Mesenteric fat pad (tissue), 1 donor: ENCODE measurements around the gene IFITM1. TPM values are rescaled to one million over a fixed set of nuclear protein-coding genes. Genes with fewer than 3 reads are reported as not detected.
A peak's percentile ranks its signal among the peaks of the same experiment; 100 is the strongest.
"Not testable (repeated sequence)": the region's sequence is repeated elsewhere in the genome, so short reads cannot be mapped to it uniquely, and the experiment has no call there.

ENCODE experiments used
- DNase-seq: peaks from one replicate; pipeline ENCODE4 v3.0.0-alpha.2; 2020; ENCODE audit warnings: low spot score
- long read RNA-seq: library from polyadenylated mRNA; unstranded; transcript quantifications from one replicate; pipeline ENCODE4 v2.0.0, GENCODE V29; 2020
- total RNA-seq: library from RNA; stranded (reverse); fragmentation: NEBNext Ultra II Directional; extraction: Animal tissue kit (Norgen Biotek cat#: 25700); gene quantifications from one replicate; pipeline ENCODE4 v1.2.1, GENCODE V29; 2021
- donor health status: DM: yes; HTN: yes; CAD: no.

The IFITM1 gene
- 232 TPM for total RNA-seq
- long read RNA-seq, transcript IFITM1-202 (2 exons, 855 nt), result major isoform, 126 of 135 reads
- long read RNA-seq, partial matches to known transcripts, result 0 of 135 reads
- long read RNA-seq, other reads (novel, unspliced or antisense), result 9 of 135 reads

DNA sequence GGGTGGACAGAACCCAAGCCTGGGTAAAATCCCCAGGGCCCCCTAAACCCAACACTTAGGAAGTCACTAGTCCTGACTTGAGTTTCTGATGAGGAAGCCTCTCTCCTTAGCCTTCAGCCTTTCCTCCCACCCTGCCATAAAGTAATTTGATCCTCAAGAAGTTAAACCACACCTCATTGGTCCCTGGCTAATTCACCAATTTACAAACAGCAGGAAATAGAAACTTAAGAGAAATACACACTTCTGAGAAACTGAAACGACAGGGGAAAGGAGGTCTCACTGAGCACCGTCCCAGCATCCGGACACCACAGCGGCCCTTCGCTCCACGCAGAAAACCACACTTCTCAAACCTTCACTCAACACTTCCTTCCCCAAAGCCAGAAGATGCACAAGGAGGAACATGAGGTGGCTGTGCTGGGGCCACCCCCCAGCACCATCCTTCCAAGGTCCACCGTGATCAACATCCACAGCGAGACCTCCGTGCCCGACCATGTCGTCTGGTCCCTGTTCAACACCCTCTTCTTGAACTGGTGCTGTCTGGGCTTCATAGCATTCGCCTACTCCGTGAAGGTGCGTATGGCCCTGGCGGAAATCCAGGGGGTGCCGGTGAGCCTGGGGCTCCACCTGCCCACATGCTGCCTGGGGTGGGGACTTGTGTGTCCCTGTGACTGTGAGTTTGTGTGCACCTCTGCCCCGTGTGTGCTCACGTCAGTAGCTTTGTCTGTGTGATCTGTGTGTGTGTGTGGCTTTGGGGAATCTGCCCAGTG lies at the start of gene IFITM1:
Gene IFITM1, plus strand, starts transcription at position 254 of the 767 bp plus-strand sequence. Its CDS starts 131 bp downstream, at position 385.
- no peak for DNase-seq

DNA sequence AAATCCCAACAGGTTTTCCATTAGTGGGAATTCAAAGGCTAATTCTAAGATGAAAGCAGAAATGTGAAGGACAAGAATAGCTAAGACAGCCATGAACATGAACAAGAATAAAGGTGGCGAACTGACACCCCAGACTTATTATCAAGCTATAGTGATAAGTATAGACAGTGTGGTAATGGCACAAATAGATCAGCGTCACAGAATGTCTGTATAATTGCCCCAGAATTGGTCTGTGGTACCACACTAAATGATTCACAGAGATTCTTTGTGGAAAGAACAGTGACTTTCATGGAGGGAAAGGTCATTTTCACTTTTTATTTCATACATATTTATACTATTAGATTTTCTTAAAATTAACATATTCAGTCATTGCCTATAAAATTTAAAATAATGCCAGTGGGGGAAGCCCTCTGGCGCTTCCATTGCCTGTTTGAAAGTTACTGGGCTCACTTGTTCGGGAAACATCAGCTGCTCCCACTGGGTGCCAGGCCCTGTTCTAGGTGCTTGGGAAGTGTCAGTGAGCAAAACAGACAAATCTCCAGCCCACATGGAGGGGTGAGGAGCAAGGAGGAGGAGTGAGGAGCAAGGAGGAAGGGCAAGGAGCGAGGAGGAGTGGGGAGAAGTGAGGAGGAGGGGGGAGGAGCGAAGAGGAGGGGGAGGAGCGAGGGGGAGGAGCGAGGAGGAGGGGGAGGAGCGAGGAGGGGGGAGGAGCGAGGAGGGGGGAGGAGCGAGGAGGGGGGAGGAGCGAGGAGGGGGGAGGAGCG lies 47.0 kb upstream of the IFITM1 start:
- no peak for DNase-seq

DNA sequence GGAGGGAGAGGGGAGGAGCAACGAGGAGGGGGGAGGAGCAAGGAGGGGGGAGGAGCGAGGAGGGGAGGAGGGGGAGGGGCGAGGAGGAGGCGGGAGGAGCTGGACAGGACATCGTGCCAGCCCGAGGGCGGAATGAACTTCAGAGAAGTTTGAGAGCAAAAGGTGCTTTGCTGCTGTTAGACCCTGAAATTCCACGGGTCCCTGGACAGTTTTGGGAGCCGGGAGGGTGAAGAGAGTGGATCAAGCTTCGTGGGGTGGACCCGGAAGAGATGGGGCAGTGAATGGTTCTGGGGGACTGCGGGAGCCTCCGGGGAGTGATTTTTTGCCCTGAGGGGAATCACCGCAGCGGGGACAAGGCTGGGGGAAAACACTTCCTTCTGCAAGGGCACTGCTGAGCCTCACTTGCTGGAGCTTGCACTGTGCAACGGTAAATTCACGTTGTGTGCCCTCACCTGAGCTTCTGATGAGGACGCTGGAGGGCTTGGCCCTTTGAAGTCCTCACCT lies 46.3 kb upstream of the IFITM1 start:
- DNase-seq, result no peak

DNA sequence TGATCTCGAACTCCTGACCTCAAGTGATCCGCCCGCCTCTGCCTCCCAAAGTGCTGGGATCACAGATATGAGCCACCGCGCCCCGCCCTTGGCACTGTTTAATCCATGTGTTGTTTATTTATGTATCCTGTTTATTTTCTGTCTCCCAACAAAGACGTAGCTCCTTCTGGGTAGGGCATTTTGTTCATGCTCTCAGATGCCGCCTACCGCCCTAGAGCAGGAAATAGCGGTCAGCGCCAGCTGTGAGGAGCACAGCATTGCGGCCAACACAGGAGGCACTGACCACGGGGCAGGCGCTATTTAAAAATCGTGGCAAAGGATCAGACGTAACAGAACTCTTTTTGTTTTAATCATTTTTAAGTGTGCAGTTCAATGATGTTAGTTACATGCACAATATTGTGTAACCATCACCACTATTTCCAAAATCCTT lies 45.1 kb upstream of the IFITM1 start:
- DNase-seq, result not testable (repeated sequence)

DNA sequence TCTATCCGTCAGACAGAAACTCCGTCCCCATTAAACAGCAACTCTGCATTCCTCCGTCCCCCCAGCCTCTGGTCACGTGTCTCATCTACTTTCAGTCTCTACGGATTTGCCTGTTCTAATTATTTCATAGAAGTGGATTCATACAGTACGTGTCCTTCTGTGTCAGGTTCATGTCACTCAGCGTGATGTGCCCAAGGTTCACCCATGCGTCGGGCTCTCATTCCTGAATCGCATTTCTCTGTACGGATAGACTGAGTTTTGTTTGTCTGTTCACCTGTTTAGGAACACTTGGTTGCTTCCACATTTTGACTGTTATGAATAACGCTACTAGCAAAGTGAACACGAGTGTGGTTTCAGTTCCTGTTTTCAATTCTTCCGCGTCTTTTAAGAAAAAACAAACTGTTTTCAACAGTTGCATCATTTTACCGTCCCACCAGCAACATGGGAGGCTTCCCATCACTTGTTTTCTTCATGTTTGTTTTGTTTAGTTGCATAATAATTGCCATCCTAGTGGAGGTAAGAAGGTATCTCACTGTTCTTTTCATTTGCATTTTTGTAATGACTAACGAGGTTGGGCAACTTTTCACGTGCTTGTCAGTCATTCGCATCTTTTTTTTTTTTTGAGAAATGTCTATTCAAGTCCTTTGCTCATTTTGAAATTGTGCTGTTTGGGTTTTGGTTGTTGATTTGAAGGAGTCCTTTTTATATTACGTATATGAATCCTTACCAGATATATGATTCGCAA lies 44.5 kb upstream of the IFITM1 start:
- DNase-seq, result no peak

DNA sequence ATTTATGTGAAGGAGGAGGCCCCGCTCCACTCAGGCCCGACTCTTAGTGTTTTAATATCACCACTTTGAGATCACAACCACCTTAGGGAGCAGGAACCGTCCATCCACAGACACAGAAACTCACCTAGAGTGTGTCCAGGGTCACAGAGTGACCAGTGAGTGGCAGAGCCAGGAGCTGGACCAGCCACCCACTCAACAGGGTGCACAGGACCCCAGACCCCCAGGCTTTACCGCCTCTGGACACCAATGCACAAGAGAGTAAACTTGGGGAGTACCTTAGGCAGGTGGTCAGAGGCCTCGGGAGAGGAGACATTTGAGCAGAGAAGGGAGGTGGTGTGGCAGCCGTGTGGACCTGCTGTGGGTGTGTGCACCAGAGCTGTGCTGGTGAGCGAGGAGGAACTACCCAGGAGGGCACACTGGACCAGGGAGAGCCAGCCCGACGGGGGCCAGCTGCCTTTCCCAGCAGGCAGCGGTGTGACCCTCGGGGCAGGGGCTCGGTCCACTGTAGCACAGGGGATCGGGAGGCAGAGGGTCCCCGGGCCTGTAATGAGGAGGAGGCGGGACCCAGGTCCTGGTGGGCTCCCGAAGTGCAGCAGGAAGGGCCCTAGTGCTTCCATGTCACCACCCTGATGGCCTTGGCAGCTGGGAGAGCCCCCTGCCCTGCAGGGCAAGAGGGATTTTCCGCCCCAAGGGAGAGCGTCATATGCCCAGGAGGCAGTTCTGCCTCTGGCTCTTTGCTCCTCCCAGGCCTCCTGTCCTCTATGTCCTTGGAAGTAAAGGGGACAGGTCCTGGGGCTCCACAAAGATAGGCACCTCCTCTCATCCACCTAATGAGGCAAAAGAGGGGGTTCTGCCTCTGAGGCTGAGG lies 43.2 kb upstream of the IFITM1 start:
- DNase-seq, result peak; percentile 84

DNA sequence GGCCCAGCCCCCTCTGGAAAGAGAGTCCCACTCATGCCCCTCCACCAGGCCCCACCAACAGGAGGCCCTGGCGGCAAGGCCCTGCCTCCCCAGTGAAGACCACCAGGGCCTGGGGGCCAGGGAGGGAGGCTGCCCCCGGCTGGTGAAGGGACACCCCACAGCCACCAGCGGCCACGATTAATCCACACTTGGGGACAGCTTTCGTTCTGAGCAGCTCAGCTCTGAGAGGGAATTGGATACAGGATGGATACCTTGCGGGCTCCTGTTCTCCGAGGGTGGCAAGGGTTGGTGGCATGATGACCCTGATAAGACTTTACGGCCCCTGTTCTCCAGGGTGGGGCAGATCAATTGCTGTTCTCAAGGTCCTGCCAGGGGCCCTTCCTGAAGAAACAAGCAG lies 42.5 kb upstream of the IFITM1 start:
- peak; percentile 83 for DNase-seq

DNA sequence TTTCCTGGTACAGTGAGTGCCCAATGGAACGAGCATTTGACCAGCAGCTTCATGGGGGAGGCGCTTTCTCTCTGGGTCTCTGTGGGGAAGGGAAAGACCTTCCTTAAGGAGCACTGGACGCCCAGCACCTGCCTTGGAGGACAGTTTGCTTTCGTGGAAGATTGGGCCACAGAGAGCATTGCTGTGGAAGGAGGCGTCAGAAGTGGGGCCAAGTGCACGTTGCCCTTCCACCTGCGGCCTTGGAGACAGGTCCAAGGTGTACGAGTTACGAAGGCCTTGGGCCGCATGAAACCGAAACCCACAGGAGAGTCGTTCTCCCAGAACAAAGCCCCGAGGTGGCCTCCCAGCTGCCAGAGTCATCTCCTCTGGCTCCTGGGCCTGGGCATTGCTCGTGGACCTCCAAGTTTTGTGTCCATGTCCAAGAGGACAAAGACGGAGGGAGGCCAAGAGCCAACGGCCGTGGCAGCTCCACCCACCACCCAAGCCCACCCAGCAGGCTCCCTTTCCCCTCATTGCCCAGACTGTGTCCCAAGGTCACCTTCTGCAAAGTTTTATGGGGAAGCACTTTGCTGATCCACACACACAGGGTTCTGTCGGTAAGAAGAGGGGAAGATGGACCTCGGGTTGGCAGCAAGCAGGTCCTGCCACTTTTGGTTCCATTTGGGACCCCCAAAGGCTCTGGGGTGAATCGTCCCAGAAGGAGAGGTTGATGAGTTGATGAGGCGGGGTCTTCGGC lies 41.5 kb upstream of the IFITM1 start:
- DNase-seq, result no peak

DNA sequence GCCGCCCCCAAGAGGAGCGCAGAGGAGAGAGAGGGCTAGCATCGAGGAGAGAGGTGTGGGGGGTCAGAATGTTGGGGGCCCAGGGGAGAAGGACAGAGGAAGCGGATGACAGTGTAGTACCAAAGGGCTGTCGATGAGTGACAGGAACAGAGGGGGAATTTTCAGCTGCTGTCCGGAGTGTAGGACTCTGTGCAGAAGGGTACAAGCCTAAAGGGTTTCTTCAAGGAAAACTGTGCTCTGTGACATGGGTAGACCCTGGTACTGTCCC lies 41.0 kb upstream of the IFITM1 start:
- peak; percentile 67 for DNase-seq

DNA sequence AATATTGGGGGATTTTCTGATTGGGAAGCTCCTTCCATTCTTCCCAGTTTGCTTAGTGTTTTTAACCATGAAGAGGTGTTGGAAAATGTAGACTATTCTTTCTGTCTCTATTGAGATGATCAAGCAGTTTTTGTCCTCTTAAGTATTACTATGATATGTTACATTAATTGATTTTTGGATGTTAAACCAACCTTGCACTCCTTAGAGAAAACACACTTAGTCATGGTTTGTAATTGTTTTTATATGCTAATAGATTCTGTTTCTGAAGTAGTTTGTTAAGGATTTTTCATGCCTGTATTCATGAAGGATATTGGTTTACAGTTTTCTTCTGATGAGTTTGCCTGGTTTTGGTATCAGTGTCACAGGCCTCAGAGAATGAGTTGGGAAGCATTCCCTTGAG lies 37.6 kb upstream of the IFITM1 start:
- DNase-seq, result no peak

DNA sequence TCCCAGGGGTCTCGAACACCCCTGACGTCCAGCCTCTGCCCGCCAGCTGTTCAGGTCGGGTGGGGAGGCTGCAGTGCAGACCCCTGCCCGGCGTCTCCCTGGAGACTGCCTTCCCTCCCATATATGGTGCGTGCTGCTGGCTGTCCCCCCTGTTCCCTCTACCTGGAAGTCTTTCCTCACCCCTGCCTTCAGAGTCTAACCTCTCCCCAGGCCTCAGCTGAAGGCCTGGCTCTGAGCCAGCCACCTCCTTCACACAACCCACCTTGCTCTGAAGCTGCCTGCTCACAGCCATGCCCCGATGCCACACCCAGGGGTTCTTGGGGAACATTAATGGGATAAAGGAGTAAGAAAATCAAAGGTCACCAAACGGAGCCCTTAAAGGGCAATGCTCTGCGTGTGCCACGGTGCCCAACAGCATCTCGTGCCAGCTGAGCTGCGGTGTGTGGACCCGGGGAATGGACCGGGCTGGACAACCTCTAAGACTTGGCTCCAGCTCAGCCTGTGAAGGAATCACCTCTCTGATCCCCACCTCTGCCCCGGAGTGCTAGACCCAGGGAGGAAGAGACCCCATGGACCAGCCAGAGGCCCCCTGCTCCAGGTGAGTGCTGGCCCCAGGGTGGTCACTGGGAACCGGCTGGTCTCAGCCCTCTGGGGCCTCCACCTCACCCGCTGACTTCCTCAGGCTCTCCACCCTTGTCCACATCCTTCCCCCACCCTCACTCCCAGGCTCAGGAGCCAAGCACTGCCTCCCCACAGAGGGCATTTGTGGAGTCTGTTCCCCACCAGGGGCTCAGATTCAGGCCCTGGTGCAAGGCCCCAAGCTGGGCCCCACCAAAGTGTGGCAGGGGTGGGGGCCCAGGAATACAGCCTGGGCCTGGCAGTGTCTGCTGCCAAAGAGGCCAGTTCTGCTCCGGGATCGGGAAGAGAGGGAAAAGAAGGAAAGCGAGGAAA lies 35.6 kb upstream of the IFITM1 start, which contains the start of gene NLRP6:
Gene NLRP6, plus strand, starts transcription at position 407 of the 951 bp plus-strand sequence. Its CDS starts 163 bp downstream, at position 570.
- peak; percentile 87 for DNase-seq

DNA sequence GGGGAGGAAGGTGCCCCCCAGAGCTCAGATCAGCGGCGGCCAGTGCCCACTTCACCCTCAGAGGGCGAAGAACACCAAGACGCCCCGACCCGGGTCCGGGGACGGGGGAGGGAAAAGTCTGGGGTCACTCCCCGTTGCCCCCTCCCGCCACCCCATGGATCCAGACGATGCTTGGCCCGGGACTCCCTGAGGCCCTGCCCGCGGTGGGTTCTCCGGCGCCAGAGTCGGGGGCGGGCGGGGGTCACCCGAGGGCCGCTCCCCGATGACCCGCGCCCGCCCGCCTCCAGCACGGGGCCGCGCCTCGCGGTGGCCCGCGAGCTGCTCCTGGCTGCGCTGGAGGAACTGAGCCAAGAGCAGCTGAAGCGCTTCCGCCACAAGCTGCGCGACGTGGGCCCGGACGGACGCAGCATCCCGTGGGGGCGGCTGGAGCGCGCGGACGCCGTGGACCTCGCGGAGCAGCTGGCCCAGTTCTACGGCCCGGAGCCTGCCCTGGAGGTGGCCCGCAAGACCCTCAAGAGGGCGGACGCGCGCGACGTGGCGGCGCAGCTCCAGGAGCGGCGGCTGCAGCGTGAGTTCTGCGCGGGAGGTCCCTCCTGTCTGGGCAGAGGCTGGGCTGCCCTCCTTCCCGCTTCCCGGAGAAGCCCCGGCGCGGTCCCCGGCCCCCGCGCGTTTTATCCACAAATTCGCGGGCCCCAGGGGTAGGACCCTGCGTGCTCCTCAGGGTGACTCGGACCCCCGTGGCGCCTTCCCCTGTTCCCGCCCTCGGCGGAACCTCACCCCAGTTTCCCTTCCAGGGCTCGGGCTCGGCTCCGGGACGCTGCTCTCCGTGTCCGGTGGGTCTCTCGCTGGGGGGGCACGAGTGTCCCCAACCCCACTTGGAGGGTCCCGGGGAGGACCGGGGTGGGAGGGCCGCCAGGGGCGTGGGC lies 34.5 kb upstream of the IFITM1 start:
- DNase-seq, result peak; percentile 87

DNA sequence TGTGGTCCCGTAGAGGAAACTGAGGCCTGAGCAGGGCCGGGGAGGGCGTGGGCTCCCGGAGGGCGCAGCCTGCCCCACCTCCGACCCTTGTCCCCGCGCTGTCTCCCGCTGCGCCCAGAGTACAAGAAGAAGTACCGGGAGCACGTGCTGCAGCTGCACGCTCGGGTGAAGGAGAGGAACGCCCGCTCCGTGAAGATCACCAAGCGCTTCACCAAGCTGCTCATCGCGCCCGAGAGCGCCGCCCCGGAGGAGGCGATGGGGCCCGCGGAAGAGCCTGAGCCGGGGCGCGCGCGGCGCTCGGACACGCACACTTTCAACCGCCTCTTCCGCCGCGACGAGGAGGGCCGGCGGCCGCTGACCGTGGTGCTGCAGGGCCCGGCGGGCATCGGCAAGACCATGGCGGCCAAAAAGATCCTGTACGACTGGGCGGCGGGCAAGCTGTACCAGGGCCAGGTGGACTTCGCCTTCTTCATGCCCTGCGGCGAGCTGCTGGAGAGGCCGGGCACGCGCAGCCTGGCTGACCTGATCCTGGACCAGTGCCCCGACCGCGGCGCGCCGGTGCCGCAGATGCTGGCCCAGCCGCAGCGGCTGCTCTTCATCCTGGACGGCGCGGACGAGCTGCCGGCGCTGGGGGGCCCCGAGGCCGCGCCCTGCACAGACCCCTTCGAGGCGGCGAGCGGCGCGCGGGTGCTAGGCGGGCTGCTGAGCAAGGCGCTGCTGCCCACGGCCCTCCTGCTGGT lies 33.7 kb upstream of the IFITM1 start:
- DNase-seq, result peak; percentile 90

DNA sequence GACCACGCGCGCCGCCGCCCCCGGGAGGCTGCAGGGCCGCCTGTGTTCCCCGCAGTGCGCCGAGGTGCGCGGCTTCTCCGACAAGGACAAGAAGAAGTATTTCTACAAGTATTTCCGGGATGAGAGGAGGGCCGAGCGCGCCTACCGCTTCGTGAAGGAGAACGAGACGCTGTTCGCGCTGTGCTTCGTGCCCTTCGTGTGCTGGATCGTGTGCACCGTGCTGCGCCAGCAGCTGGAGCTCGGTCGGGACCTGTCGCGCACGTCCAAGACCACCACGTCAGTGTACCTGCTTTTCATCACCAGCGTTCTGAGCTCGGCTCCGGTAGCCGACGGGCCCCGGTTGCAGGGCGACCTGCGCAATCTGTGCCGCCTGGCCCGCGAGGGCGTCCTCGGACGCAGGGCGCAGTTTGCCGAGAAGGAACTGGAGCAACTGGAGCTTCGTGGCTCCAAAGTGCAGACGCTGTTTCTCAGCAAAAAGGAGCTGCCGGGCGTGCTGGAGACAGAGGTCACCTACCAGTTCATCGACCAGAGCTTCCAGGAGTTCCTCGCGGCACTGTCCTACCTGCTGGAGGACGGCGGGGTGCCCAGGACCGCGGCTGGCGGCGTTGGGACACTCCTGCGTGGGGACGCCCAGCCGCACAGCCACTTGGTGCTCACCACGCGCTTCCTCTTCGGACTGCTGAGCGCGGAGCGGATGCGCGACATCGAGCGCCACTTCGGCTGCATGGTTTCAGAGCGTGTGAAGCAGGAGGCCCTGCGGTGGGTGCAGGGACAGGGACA lies 32.9 kb upstream of the IFITM1 start:
- DNase-seq, result peak; percentile 83

DNA sequence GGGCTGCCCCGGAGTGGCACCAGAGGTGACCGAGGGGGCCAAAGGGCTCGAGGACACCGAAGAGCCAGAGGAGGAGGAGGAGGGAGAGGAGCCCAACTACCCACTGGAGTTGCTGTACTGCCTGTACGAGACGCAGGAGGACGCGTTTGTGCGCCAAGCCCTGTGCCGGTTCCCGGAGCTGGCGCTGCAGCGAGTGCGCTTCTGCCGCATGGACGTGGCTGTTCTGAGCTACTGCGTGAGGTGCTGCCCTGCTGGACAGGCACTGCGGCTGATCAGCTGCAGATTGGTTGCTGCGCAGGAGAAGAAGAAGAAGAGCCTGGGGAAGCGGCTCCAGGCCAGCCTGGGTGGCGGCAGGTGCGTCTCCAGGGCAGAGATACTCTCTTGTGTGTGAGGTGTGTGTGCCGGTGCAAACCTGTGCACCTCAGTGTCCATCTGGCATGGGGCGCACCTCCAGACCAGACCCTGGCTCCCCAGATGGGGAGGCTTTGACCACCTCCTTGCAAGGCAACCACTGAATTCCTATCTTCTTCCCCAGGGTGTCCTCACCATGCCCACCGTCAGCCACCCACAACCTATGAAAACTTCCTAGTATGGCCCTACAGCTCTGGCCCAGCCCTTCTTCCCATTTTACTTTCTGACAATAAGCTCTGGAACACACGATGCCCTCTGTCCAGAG lies 32.2 kb upstream of the IFITM1 start:
- DNase-seq, result peak; percentile 89
